Panc1 (cell line): ENCODE results near the gene SRP19. TPM values are rescaled to one million over a fixed set of nuclear protein-coding genes. Genes with fewer than 3 reads are reported as not detected.

ENCODE experiments used
- ATAC-seq: fragments of 200-7000 bp; cut with Tn5 transposase; 2 replicates; pipeline ENCODE4 v1.9.1; 2020; ENCODE audit warnings: mild to moderate bottlenecking, moderate library complexity
- BruUV-seq: library from RNA; stranded (reverse); fragments of 400-500 nt; replicated peaks from 2 replicates; lab custom pipeline; 2021; lab: Mats Ljungman, UMichigan
- CTCF ChIA-PET: fragments of 300-600 bp; sonication (Branson Sonifier 250); formaldehyde crosslinking; loops from one replicate; lab custom pipeline; 2022; ENCODE audit warnings: antibody characterized with exemption; lab: Charles Lee
- POLR2A ChIA-PET: fragments of 300-600 bp; sonication (Branson Sonifier 250); formaldehyde crosslinking; loops from one replicate; lab custom pipeline; 2022; ENCODE audit warnings: antibody characterized with exemption; lab: Charles Lee
- DNase-seq: peaks from one replicate; pipeline ENCODE4 v3.0.0-alpha.2; 2010; ENCODE audit warnings: low read depth, low spot score
- H3K27ac ChIP-seq: 2 replicates; pipeline ENCODE4 v1.5.1; 2011; ENCODE audit warnings: mild to moderate bottlenecking, low read length, inconsistent platforms
- H3K27me3 ChIP-seq: fragments of 200-500 bp; sonication (Bioruptor generic); 2 replicates; pipeline ENCODE4 v1.6.0; 2014; ENCODE audit warnings: low read length, inconsistent platforms; ENCODE audit not compliant: control insufficient read depth, insufficient read depth
- H3K36me3 ChIP-seq: fragments of 200-500 bp; sonication (Bioruptor generic); 2 replicates; pipeline ENCODE4 v1.5.1; 2014; ENCODE audit warnings: inconsistent platforms, mild to moderate bottlenecking, low read length, moderate library complexity; ENCODE audit not compliant: control insufficient read depth, insufficient read depth
- H3K4me1 ChIP-seq: 2 replicates; pipeline ENCODE4 v1.5.1; 2011; ENCODE audit warnings: inconsistent platforms, mild to moderate bottlenecking, low read length, moderate library complexity; ENCODE audit not compliant: control insufficient read depth, insufficient read depth
- H3K4me3 ChIP-seq, 2 experiments: 2 replicates each; pipeline ENCODE4 v1.5.1; 2011 to 2012; ENCODE audit warnings: low read depth in 2 of 2, low read length in 2 of 2, mild to moderate bottlenecking in 2 of 2, inconsistent platforms in 1 of 2, moderate library complexity in 1 of 2
- H3K9me3 ChIP-seq: fragments of 200-500 bp; sonication (Bioruptor generic); 2 replicates; pipeline ENCODE4 v1.5.1; 2014; ENCODE audit warnings: low read depth, mild to moderate bottlenecking, inconsistent platforms, low read length, moderate library complexity; ENCODE audit not compliant: control insufficient read depth, insufficient read depth
- POLR2AphosphoS5 ChIP-seq: IDR thresholded peaks from 2 replicates; pipeline ENCODE4 v1.6.1; 2012; ENCODE audit warnings: mild to moderate bottlenecking, low read depth, low read length, moderate library complexity
- SIN3A ChIP-seq: IDR thresholded peaks from 2 replicates; pipeline ENCODE4 v1.6.1; 2012; ENCODE audit warnings: low read depth, mild to moderate bottlenecking, low read length, moderate library complexity, borderline replicate concordance; ENCODE audit not compliant: insufficient read depth
- TCF7L2 ChIP-seq: IDR thresholded peaks from 2 replicates; pipeline ENCODE4 v1.6.1; 2011; ENCODE audit warnings: mild to moderate bottlenecking, low read depth, low read length, inconsistent platforms
- in situ Hi-C: cut with HindIII; loops from 2 replicates; pipeline ENCODE4 v1.10.0; 2016; ENCODE audit warnings: low sequenced_read_pairs, low pct_unique_long_range_greater_than_20kb
- intact Hi-C: fragments of 100-400 bp; cut with micrococcal nuclease; formaldehyde crosslinking; loops from one replicate; pipeline ENCODE4 v1.10.0; 2022; ENCODE audit not compliant: unreplicated experiment
- total RNA-seq: library from RNA; stranded (reverse); gene quantifications from one replicate; pipeline ENCODE4 v1.2.1, GENCODE V29; 2021; ENCODE audit not compliant: unreplicated experiment
- TF ChIP-seq, protein P1 (sequence below): fragments of 450-650 bp; IDR thresholded peaks from 2 replicates; pipeline ENCODE4 v1.5.1; 2017; ENCODE audit warnings: mild to moderate bottlenecking
- TF ChIP-seq, protein P2 (sequence below), 2 experiments: IDR thresholded peaks; 2 replicates each; pipeline ENCODE4 v1.6.1; 2011 to 2012; ENCODE audit warnings: low read depth in 2 of 2, control low read depth in 1 of 2, low read length in 1 of 2, mild to moderate bottlenecking in 1 of 2, moderate library complexity in 1 of 2; ENCODE audit not compliant: insufficient read depth in 1 of 2

SRP19 gene
- total RNA-seq, 1 experiment from 2014 or later, result 55.8 TPM

DNA sequence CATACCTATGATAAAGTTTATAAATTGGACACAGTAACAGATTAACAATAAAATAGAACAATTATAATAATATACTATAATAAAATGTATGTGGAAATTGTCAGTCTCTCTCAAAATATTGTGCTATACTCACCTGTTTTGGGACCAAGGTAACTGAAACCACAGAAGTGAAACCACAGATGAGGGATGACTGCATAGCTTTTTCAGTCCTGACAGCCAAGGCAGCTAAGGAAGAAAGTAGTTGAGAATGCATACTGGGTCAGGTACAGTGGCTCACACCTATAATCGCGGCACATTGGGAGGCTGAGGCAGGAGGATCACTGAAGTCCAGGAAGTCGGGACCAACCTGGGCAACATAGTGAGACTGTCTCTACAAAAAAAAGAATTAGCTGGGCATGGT, 8.9 kb downstream of the SRP19 start:
- DNase-seq (no peak), ATAC-seq (no peak)
- peaks cover 12% of the 10 kb centered on the region for H3K36me3 ChIP-seq
- no peaks in the 10 kb centered on the region for H3K4me1 ChIP-seq
- intact Hi-C loops, result no loop called here
- TF ChIP-seq, protein P1, sequence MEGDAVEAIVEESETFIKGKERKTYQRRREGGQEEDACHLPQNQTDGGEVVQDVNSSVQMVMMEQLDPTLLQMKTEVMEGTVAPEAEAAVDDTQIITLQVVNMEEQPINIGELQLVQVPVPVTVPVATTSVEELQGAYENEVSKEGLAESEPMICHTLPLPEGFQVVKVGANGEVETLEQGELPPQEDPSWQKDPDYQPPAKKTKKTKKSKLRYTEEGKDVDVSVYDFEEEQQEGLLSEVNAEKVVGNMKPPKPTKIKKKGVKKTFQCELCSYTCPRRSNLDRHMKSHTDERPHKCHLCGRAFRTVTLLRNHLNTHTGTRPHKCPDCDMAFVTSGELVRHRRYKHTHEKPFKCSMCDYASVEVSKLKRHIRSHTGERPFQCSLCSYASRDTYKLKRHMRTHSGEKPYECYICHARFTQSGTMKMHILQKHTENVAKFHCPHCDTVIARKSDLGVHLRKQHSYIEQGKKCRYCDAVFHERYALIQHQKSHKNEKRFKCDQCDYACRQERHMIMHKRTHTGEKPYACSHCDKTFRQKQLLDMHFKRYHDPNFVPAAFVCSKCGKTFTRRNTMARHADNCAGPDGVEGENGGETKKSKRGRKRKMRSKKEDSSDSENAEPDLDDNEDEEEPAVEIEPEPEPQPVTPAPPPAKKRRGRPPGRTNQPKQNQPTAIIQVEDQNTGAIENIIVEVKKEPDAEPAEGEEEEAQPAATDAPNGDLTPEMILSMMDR, result no peak
- TF ChIP-seq SIN3A (no peak), TCF7L2 (no peak), POLR2AphosphoS5 (no peak)
- TF ChIP-seq, protein P2, sequence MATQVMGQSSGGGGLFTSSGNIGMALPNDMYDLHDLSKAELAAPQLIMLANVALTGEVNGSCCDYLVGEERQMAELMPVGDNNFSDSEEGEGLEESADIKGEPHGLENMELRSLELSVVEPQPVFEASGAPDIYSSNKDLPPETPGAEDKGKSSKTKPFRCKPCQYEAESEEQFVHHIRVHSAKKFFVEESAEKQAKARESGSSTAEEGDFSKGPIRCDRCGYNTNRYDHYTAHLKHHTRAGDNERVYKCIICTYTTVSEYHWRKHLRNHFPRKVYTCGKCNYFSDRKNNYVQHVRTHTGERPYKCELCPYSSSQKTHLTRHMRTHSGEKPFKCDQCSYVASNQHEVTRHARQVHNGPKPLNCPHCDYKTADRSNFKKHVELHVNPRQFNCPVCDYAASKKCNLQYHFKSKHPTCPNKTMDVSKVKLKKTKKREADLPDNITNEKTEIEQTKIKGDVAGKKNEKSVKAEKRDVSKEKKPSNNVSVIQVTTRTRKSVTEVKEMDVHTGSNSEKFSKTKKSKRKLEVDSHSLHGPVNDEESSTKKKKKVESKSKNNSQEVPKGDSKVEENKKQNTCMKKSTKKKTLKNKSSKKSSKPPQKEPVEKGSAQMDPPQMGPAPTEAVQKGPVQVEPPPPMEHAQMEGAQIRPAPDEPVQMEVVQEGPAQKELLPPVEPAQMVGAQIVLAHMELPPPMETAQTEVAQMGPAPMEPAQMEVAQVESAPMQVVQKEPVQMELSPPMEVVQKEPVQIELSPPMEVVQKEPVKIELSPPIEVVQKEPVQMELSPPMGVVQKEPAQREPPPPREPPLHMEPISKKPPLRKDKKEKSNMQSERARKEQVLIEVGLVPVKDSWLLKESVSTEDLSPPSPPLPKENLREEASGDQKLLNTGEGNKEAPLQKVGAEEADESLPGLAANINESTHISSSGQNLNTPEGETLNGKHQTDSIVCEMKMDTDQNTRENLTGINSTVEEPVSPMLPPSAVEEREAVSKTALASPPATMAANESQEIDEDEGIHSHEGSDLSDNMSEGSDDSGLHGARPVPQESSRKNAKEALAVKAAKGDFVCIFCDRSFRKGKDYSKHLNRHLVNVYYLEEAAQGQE (IDR thresholded peaks at IDR 0.05; ENCODE audit: insufficient read depth in 1 of 2, low read depth in 2 of 2, low read length in 1 of 2), result no peak
- H3K27ac ChIP-seq, result no peak overlapping the region
- no TSS peak for BruUV-seq
- POLR2A ChIA-PET, result no interaction called here
- H3K27me3 ChIP-seq, result no peaks in the 10 kb centered on the region
- H3K9me3 ChIP-seq, result no peaks in the 10 kb centered on the region
- in situ Hi-C loops, result no loop called here
- CTCF ChIA-PET, result no interaction called here
- no peak overlapping the region for H3K4me3 ChIP-seq

DNA sequence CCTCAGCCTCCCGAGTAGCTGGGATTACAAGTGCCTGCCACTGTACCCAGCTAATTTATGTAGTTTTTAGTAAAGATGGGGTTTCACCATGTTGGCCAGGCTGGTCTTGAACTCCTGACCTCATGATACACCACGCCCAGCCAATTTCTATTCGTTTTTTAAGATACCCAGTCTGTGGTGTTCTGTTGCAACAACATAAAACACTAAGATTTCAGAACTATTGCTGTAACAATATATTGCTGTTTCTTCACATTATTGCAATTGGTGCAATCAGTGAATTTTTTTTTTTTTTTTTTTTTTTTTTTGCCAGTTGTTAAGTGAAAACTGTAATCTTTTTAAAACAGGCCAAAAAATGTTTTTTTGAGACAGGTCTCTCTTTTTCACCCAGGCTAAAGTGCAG, 9.9 kb downstream of the SRP19 start:
- no peak overlapping the region for H3K4me3 ChIP-seq
- peaks cover 10% of the 10 kb centered on the region for H3K36me3 ChIP-seq
- no peaks in the 10 kb centered on the region for H3K9me3 ChIP-seq
- no peaks in the 10 kb centered on the region for H3K27me3 ChIP-seq
- H3K27ac ChIP-seq, result no peak overlapping the region
- DNase-seq (no peak), ATAC-seq (no peak)
- CTCF ChIA-PET, result interaction anchor here (0.6 kb wide), 1 partner anchor 1339 kb away, joined by 20 read pairs; no protein-coding TSS in a partner anchor
- intact Hi-C loops (no loop called here), in situ Hi-C loops (no loop called here)
- no peaks in the 10 kb centered on the region for H3K4me1 ChIP-seq
- TF ChIP-seq TCF7L2, result no peak
- POLR2A ChIA-PET, result no interaction called here
- BruUV-seq, result no TSS peak

- H3K27me3 ChIP-seq, result no peaks in the 10 kb centered on the region
- H3K9me3 ChIP-seq, result no peaks in the 10 kb centered on the region
- TSS peak; percentile 15 for BruUV-seq
- no peak overlapping the region for H3K4me3 ChIP-seq
- peaks cover 4% of the 10 kb centered on the region; the same call in 1 of the 2 replicates for H3K36me3 ChIP-seq
- H3K4me1 ChIP-seq, result peaks cover 10% of the 10 kb centered on the region
- DNase-seq (no peak), ATAC-seq (no peak)
- CTCF ChIA-PET, result no interaction called here
- no peak overlapping the region for H3K27ac ChIP-seq
- POLR2A ChIA-PET, result interaction anchor here (0.6 kb wide), 1 partner anchor 45 kb away, joined by 3 read pairs; no protein-coding TSS in a partner anchor
- in situ Hi-C loops (no loop called here), intact Hi-C loops (no loop called here)
- no peak for TF ChIP-seq POLR2AphosphoS5
- TF ChIP-seq TCF7L2, result no peak
- TF ChIP-seq, protein P2 (IDR thresholded peaks at IDR 0.05; ENCODE audit: insufficient read depth in 1 of 2, low read depth in 2 of 2, low read length in 1 of 2), result no peak
- TF ChIP-seq, protein P1, result no peak
- no peak for TF ChIP-seq SIN3A
Observed at GRCh38 chr5:112876362-112876761, 15.3 kb downstream of the SRP19 start.
